GM21526 (cell line): ENCODE results near the gene FGF12.

ENCODE experiments used
- ATAC-seq: cut with Tn5 transposase; IDR thresholded peaks from one replicate; pipeline ENCODE4 v1.9.1; 2021; ENCODE audit warnings: moderate library complexity; ENCODE audit not compliant: unreplicated experiment, low FRiP score

FGF12 gene

GRCh38 chr3:192687488-192688152 lies 39.7 kb downstream of the FGF12 start:
- ATAC-seq = no peak

- ATAC-seq = no peak
Measured at GRCh38 chr3:192685801-192686200, 41.5 kb downstream of the FGF12 start.

- no peak for ATAC-seq
Measured at GRCh38 chr3:192684151-192684550, 43.2 kb downstream of the FGF12 start.

GRCh38 chr3:192675958-192676649 lies 51.2 kb downstream of the FGF12 start:
- peak; percentile 74 for ATAC-seq

- ATAC-seq = no peak
Measured at GRCh38 chr3:192655628-192656027, 71.7 kb downstream of the FGF12 start.

GRCh38 chr3:192655040-192655439 lies 72.3 kb downstream of the FGF12 start:
- no peak for ATAC-seq

- ATAC-seq = no peak
Measured at GRCh38 chr3:192653862-192654261, 73.5 kb downstream of the FGF12 start.

- ATAC-seq = no peak
Measured at GRCh38 chr3:192652727-192653126, 74.6 kb downstream of the FGF12 start.

- ATAC-seq = no peak
Measured at GRCh38 chr3:192651836-192652512, 75.4 kb downstream of the FGF12 start.

GRCh38 chr3:192645437-192645836 lies 81.9 kb downstream of the FGF12 start:
- ATAC-seq = no peak

- ATAC-seq = no peak
Measured at GRCh38 chr3:192642651-192643050, 84.7 kb downstream of the FGF12 start.

- no peak for ATAC-seq
Measured at GRCh38 chr3:192641919-192642318, 85.4 kb downstream of the FGF12 start.

GRCh38 chr3:192639987-192640386 lies 87.4 kb downstream of the FGF12 start:
- no peak for ATAC-seq

- ATAC-seq = no peak
Measured at GRCh38 chr3:192637803-192638202, 89.5 kb downstream of the FGF12 start.

- no peak for ATAC-seq
Measured at GRCh38 chr3:192636517-192637444, 90.6 kb downstream of the FGF12 start.

GRCh38 chr3:192629429-192629828 lies 97.9 kb downstream of the FGF12 start:
- ATAC-seq = no peak

- no peak for ATAC-seq
Measured at GRCh38 chr3:192621909-192622308, 105.4 kb downstream of the FGF12 start.

- ATAC-seq = no peak
Measured at GRCh38 chr3:192620275-192620674, 107.1 kb downstream of the FGF12 start.

GRCh38 chr3:192611411-192611810 lies 115.9 kb downstream of the FGF12 start:
- no peak for ATAC-seq

- ATAC-seq = no peak
Measured at GRCh38 chr3:192608726-192609600, 118.4 kb downstream of the FGF12 start.
